ENCODE results near the gene GPR17.

DNA sequence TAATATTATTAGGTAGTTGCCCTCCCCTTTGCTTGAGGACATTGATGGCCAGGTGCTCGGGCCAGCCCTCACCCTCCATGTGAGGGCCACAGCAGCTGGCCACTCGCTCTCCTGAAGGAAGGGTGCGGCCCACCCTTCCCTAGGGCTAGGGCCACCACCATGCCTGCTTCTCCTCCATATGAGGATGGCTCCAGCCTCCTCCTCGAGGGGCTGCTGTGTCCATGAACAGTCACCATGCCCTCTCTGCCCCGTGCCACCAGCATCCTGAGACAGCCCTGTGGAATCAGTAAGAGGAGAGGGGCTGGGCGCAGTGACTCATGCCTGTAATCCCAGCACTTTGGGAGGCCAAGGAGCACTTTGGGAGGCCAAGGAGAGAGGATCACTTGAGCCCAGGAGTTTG, 2.4 kb downstream of the GPR17 start:
- TF ChIP-seq, protein P1, sequence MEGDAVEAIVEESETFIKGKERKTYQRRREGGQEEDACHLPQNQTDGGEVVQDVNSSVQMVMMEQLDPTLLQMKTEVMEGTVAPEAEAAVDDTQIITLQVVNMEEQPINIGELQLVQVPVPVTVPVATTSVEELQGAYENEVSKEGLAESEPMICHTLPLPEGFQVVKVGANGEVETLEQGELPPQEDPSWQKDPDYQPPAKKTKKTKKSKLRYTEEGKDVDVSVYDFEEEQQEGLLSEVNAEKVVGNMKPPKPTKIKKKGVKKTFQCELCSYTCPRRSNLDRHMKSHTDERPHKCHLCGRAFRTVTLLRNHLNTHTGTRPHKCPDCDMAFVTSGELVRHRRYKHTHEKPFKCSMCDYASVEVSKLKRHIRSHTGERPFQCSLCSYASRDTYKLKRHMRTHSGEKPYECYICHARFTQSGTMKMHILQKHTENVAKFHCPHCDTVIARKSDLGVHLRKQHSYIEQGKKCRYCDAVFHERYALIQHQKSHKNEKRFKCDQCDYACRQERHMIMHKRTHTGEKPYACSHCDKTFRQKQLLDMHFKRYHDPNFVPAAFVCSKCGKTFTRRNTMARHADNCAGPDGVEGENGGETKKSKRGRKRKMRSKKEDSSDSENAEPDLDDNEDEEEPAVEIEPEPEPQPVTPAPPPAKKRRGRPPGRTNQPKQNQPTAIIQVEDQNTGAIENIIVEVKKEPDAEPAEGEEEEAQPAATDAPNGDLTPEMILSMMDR (IDR thresholded peaks at IDR 0.05; ENCODE audit: insufficient read depth, low read depth, low read length) = no peak
- TF ChIP-seq EZH2 (IDR thresholded peaks at IDR 0.05; ENCODE audit: insufficient read depth, low read length) = no peak

Data from astrocyte (in vitro differentiated cells and primary cell).